Stomach (tissue), 4 donors: ENCODE measurements around the gene ALS2CL.

Source experiments
- EP300 ChIP-seq: sonication (generic); formaldehyde crosslinking; IDR thresholded peaks from one replicate; pipeline ENCODE4 v1.6.1; 2017; ENCODE audit warnings: antibody characterized with exemption
- POLR2A ChIP-seq, 4 donors: fragments of 450-650 bp; IDR thresholded peaks; one replicate each; pipeline ENCODE4 v1.6.1; 2016; ENCODE audit warnings: antibody characterized with exemption in 4 of 4, control low read depth in 2 of 4, mild to moderate bottlenecking in 1 of 4, moderate library complexity in 1 of 4
- POLR2AphosphoS5 ChIP-seq, 3 donors: sonication (generic); formaldehyde crosslinking; IDR thresholded peaks; one replicate each; pipeline ENCODE4 v1.6.1; 2016; ENCODE audit warnings: antibody characterized with exemption in 3 of 3
- TF ChIP-seq, protein P1 (sequence below), 7 experiments: fragments of 450-650 bp in 4 of 7; fragments of 200-600 bp in 3 of 7; sonication (generic) in 3 of 7; IDR thresholded peaks; one replicate each; pipeline ENCODE4 v1.5.1; 2016 to 2019; ENCODE audit warnings: antibody characterized with exemption in 7 of 7, control low read depth in 2 of 7, mild to moderate bottlenecking in 1 of 7

DNA sequence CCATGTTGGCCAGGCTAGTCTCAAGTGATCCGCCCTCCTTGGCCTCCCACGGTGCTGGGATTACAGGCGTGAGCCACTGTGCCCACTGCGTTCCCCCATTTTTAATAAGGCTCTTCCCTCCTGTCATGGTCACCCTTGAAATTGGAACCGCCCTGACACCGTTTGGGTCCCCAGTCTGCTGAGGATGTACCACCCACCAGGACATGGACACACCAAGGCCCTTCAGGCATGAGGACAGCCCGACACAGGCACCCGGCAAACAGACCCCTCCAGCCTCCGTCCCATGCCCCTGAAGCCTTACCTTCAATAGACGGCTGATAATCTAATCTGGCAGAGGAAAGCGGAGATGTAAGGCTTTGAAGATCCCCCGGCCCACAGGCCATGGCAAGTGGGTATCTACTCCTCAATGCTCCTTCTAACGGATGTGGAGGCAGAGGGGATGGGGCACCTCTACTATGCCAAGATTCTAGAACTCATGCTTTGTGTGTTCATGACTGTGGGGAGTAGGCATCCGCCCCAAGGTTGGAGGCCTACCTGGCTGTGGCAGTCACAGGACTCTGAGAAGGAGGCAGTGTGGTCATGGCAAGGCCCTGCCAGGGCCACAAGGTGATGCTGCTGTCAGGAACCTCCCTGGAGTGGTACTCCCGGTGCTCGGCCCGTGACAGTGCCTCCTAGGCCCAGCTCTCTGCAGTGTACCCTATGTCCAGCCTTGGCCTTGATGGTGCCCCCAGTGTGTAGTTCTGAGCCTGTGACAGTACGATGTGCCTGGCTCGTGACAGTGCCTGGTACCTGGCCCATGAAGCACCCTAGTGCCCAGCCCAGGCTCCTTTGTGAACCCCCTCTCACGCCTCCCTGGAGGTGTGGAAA is 42.8 kb upstream of the ALS2CL start:
- TF ChIP-seq POLR2A (IDR thresholded peaks at IDR 0.05) (no peak), EP300 (no peak), POLR2AphosphoS5 (IDR thresholded peaks at IDR 0.05) (no peak)
- TF ChIP-seq, protein P1, sequence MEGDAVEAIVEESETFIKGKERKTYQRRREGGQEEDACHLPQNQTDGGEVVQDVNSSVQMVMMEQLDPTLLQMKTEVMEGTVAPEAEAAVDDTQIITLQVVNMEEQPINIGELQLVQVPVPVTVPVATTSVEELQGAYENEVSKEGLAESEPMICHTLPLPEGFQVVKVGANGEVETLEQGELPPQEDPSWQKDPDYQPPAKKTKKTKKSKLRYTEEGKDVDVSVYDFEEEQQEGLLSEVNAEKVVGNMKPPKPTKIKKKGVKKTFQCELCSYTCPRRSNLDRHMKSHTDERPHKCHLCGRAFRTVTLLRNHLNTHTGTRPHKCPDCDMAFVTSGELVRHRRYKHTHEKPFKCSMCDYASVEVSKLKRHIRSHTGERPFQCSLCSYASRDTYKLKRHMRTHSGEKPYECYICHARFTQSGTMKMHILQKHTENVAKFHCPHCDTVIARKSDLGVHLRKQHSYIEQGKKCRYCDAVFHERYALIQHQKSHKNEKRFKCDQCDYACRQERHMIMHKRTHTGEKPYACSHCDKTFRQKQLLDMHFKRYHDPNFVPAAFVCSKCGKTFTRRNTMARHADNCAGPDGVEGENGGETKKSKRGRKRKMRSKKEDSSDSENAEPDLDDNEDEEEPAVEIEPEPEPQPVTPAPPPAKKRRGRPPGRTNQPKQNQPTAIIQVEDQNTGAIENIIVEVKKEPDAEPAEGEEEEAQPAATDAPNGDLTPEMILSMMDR (IDR thresholded peaks at IDR 0.05) = no peak
